Spinal cord (tissue), 10 donors: ENCODE results near the gene CSKMT. TPM values are rescaled to one million over a fixed set of nuclear protein-coding genes. Genes with fewer than 3 reads are reported as not detected.

Experiments
- DNase-seq, 6 donors: peaks; one replicate each; pipeline versions ENCODE4 v3.0.0 to v3.0.0-alpha.2; 2013 to 2015; ENCODE audit warnings: low spot score in 6 of 6, low read depth in 4 of 6
- H3K27ac ChIP-seq: one replicate; pipeline ENCODE4 v1.5.1; 2013; ENCODE audit warnings: low read depth, low read length, control low read depth
- H3K27me3 ChIP-seq: one replicate; pipeline ENCODE4 v1.6.1; 2013; ENCODE audit warnings: low read length; ENCODE audit not compliant: control insufficient read depth, insufficient read depth
- H3K36me3 ChIP-seq: one replicate; pipeline ENCODE4 v1.6.1; 2013; ENCODE audit warnings: low read length; ENCODE audit not compliant: control insufficient read depth, insufficient read depth
- H3K4me1 ChIP-seq: one replicate; pipeline ENCODE4 v1.6.1; 2013; ENCODE audit warnings: low read length; ENCODE audit not compliant: control insufficient read depth, insufficient read depth
- H3K4me3 ChIP-seq: one replicate; pipeline ENCODE4 v1.5.1; 2013; ENCODE audit warnings: low read depth, low read length, control low read depth
- H3K9me3 ChIP-seq: one replicate; pipeline ENCODE4 v1.6.1; 2013; ENCODE audit warnings: low read length; ENCODE audit not compliant: control insufficient read depth, insufficient read depth
- WGBS: methylation state at CpG from one replicate; pipeline ENCODE4 v1.1.5; 2013; ENCODE audit warnings: missing lambda C conversion rate; ENCODE audit not compliant: insufficient coverage; 5-methylcytosine and 5-hydroxymethylcytosine counted together
- polyA plus RNA-seq, 2 donors: library from polyadenylated mRNA; unstranded; fragments of 120-200 nt; gene quantifications; one replicate each; pipeline ENCODE4 v1.2.1, GENCODE V29; 2013; ENCODE audit not compliant: insufficient read length in 2 of 2
- total RNA-seq, 2 donors: library from RNA; depleted of rRNA in 1 of 2; stranded (reverse); fragments of 120-200 nt in 1 of 2; fragments of >200 nt in 1 of 2; gene quantifications; one replicate each; pipeline versions ENCODE4 v1.2.3 to v1.2.4, GENCODE V29; 2013 to 2014
- donor health status: healthy.

CSKMT gene
- total and polyA plus RNA-seq, 4 donors, result 6.0 to 13.7 (median 8.9) TPM

DNA sequence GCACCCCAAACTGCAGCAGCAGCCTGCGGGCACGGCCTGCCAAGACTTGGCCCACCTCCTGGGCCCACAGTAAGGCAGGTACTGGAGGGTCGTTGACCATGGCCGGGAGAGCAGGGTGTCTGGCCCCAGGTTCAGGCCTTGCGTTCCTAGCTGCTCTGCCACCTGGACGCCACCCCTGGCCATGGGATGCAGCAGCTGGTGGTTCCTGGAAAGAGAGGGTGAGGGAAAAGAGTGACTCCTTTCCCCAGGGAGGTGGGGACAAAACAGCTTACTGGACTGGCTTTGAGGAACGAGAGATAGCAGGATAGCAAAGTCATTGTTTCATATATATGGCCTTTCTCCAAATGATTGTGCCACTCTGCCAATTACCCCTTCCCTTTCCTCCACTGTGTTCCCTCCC is 40.3 kb downstream of the CSKMT start:
- peak overlapping the region; percentile 83 for H3K4me3 ChIP-seq
- H3K4me1 ChIP-seq, result peaks cover 44% of the 10 kb centered on the region
- DNase-seq, result no peak
- WGBS, result 41% methylated on average over 6 of the region's 7 CpGs
- peak overlapping the region; percentile 54 for H3K27ac ChIP-seq
- H3K36me3 ChIP-seq, result peaks cover 45% of the 10 kb centered on the region
- H3K9me3 ChIP-seq, result no peaks in the 10 kb centered on the region
- no peaks in the 10 kb centered on the region for H3K27me3 ChIP-seq

DNA sequence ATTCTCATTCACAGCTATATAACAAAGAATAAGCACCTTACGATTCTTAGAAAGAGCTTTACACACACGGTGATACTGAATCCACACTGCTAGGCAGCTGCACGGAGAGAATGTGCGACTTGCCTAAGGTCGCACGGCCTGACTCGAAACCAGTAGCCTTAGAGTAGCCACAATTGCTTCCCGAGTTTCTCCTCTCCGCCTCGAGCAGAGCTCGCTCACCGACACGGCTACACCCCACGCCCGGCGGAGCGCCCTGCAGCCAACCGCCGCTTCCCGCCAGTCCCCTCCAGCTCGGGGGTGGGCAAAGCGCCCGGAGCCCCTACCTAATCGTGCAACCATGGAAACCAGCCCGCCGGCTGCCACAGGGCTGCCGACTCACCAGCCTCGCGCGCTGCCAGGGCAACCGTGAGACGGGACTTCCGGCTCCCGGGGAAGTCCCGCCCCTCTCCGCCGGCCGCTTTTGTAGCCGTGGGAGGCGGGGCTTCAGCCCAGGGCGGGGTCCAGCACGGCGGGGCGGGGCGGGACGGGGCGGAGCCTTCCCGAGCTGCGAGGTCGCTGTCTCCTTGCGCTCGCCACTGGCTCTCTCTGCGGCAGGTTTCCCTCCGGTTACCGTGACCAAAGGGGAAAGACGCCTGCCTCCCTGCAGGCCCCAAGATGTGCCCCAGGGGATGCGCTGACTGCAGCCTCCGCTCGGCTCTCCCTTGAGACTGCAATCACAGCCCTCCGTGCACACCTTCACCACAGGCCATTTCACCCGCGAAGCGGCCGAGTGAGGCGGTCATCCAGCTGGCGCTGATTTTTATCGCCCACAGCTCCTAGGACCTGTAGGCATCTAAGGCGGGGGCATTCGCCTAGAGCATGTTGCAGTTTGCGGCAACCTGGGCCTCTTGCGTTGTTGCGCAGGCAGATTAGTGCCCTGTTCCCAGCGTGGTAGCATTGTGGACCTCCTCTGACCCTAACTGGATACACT is 41.1 kb downstream of the CSKMT start:
- Histone ChIP-seq H3K27ac (peak overlapping the region; percentile 98), H3K4me1 (peaks cover 47% of the 10 kb centered on the region), H3K4me3 (peak overlapping the region; percentile 83), H3K27me3 (no peaks in the 10 kb centered on the region), H3K9me3 (no peaks in the 10 kb centered on the region), H3K36me3 (peaks cover 46% of the 10 kb centered on the region)
- WGBS, result under 1% methylated on average over 73 of the region's 73 CpGs
- DNase-seq, result peak in 5 of 6 donors; percentile 90 to 98 (median 95)

DNA sequence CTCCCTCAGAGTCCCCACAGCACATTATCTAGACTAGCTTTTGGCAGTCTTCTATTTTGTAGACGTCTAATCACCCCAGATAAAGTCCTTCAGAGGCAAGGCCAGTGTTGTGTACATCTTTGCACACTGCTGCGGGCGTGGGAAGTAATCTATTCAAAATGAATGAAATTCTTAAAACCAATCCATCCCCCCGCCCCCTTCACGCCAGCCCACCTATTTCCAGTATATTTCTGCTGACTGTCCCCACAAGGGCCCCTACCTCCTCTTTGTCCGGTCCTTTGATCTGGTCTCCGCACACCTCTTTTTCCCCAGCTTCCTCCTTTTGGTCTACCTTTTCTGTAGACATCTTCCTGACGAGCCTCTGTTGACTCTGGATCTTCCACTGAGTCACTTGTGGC is 41.7 kb downstream of the CSKMT start:
- no peak for DNase-seq
- Histone ChIP-seq H3K4me3 (peak overlapping the region; percentile 83), H3K4me1 (peaks cover 47% of the 10 kb centered on the region), H3K27ac (peak overlapping the region; percentile 98), H3K9me3 (no peaks in the 10 kb centered on the region), H3K36me3 (peaks cover 48% of the 10 kb centered on the region), H3K27me3 (no peaks in the 10 kb centered on the region)
- 16% methylated on average over 5 of the region's 8 CpGs for WGBS

DNA sequence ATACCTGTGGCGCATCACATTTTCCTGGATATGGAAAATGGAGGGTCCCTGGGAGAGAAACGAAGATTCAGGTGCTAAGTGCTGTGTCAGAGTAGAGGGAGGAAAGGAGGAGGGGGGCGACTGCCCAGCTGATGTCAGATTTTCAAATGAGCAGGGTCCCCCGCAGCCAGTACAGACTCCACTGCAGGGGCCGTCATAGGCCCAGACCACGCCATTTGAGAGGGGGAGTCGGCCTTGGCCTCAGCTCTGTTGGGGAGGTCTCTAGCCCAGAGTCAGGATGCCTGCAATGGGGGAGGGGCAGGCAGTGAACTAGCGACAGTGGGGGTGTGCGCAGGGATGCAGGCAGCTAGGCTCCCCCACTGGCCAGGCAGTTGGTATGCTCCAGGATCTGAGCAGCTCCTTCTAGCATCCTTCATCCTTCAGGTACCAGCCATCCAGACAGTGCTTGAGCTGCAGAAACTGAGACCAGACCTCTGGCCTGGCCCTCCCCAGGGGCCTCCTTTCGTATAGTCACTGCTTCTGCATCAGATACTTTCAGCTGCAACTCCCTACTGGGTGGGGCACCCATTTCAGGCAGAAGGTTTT is 42.3 kb downstream of the CSKMT start, which contains the start of the genes BSCL2 and GNG3:
TSS of gene BSCL2 (minus strand) at position 148 of the 585 bp plus-strand sequence. CDS start 229 bp downstream, outside the sequence.
TSS of gene GNG3 (plus strand) at position 400 of the 585 bp plus-strand sequence. CDS start 620 bp downstream, outside the sequence.
- WGBS, result 27% methylated on average over 8 of the region's 10 CpGs
- Histone ChIP-seq H3K27ac (peak within 1 kb of the TSS; percentile 98), H3K9me3 (no peaks in the 10 kb centered on the region), H3K4me1 (peaks cover 47% of the 10 kb centered on the region), H3K4me3 (peak within 1 kb of the TSS; percentile 83), H3K36me3 (peaks cover 47% of the 10 kb centered on the region), H3K27me3 (no peaks in the 10 kb centered on the region)
- DNase-seq, result peak; percentile 77 to 100 (median 94)

DNA sequence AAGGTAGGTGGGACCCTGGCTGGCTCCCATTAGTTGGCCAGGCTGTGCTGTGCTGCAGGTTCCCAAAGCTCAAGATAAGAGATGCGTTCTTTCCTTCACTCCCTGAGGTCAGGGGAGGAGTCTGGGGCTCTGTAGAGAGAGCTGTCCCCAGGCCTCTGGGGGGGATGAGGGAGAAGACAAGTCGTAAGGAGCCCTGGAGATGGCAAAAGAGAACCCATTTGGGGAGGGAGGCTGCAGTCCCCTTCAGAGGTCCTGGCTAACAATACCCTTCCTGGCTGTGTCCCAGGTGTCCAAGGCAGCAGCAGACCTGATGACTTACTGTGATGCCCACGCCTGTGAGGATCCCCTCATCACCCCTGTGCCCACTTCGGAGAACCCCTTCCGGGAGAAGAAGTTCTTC is 43.3 kb downstream of the CSKMT start:
- 52% methylated on average over 4 of the region's 5 CpGs for WGBS
- Histone ChIP-seq H3K4me3 (peak overlapping the region; percentile 83), H3K27me3 (no peaks in the 10 kb centered on the region), H3K4me1 (peaks cover 47% of the 10 kb centered on the region), H3K36me3 (peaks cover 37% of the 10 kb centered on the region), H3K27ac (peak overlapping the region; percentile 98), H3K9me3 (no peaks in the 10 kb centered on the region)
- DNase-seq, result peak in 1 of 6 donors; percentile 26

DNA sequence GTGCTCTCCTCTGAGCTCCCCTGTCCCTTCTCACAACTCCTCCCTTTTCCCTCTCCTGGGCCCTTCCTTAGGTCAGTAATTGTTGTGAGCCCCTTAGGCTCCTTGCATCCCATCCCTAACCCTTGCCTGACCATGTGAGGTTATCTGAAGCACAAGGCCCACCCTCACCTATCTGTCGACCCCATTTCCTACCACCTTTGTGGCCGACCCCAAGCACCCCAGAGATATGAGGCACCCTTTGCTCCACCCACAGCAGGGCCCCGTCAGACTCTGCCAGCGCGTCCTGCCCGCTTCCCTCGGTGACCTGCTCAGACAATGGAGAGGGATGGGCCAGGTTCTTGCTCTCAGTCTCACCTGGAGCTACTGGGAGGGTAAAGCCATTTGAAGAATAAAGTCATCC is 43.7 kb downstream of the CSKMT start:
- peaks cover 47% of the 10 kb centered on the region for H3K4me1 ChIP-seq
- DNase-seq, result no peak
- H3K27me3 ChIP-seq, result no peaks in the 10 kb centered on the region
- peak overlapping the region; percentile 98 for H3K27ac ChIP-seq
- peaks cover 36% of the 10 kb centered on the region for H3K36me3 ChIP-seq
- WGBS, result 3% methylated on average over 6 of the region's 7 CpGs
- peak overlapping the region; percentile 83 for H3K4me3 ChIP-seq
- H3K9me3 ChIP-seq, result no peaks in the 10 kb centered on the region

DNA sequence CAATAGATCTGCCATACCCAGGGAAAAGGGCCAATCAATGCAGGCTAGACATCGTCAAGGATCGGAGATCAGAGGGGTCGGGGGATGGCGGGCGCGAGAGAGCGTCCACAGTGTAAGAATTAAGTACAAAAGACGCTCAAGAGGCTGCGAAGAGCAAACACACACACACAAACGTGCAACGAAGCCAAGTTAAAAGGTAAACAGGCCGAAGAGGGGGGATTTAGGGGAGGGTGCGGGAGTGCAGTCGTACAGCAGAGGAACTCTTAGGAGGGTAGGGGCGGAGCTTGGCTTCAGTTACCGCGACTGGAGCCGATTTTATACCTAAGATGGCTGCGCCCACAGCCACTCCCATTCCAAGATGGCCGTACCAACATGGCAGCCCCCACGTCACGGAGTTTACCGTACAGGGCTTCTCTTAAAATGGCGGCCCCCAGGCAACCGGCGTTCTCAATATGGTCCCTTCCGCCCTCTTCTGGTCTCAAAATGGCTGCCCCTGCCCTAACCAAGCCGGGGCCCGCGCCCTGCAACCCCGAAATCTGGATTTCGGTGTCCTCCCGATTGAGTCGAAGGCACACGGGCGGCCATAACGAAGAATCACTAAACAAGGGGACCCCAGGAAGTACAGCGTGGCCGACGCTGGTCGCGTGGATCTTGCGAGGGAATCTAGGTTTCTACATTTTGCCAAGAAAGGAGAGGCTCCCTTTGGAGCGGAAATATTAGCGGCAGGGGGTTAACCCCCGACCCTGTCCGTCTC is 44.3 kb downstream of the CSKMT start:
- 2% methylated on average over 43 of the region's 47 CpGs for WGBS
- H3K27ac ChIP-seq, result peak overlapping the region; percentile 98
- H3K9me3 ChIP-seq, result no peaks in the 10 kb centered on the region
- no peaks in the 10 kb centered on the region for H3K27me3 ChIP-seq
- peaks cover 37% of the 10 kb centered on the region for H3K36me3 ChIP-seq
- H3K4me3 ChIP-seq, result peak overlapping the region; percentile 83
- DNase-seq, result peak; percentile 90 to 100 (median 99)
- peaks cover 47% of the 10 kb centered on the region for H3K4me1 ChIP-seq

DNA sequence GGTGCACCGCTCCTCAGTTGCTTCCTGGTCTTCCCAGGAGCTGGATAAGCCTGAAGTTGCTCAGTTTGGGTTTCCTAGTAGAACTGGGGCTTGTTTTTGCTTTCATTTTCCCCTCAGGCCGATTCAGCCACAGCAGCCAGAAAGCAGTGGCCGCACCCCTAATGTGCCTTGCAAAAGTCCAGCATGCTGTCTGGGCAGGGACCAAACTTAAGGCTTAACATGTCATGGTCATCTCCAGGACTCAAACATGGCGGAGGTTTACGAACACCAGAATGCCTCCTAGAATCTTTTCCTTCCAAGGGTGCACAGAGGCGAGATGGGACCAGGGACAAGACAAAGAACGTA is 44.9 kb downstream of the CSKMT start:
- Histone ChIP-seq H3K36me3 (peaks cover 38% of the 10 kb centered on the region), H3K27me3 (no peaks in the 10 kb centered on the region), H3K4me3 (peak overlapping the region; percentile 83), H3K27ac (peak overlapping the region; percentile 98), H3K4me1 (peaks cover 46% of the 10 kb centered on the region), H3K9me3 (no peaks in the 10 kb centered on the region)
- 81% methylated on average over 5 of the region's 7 CpGs for WGBS
- no peak for DNase-seq

DNA sequence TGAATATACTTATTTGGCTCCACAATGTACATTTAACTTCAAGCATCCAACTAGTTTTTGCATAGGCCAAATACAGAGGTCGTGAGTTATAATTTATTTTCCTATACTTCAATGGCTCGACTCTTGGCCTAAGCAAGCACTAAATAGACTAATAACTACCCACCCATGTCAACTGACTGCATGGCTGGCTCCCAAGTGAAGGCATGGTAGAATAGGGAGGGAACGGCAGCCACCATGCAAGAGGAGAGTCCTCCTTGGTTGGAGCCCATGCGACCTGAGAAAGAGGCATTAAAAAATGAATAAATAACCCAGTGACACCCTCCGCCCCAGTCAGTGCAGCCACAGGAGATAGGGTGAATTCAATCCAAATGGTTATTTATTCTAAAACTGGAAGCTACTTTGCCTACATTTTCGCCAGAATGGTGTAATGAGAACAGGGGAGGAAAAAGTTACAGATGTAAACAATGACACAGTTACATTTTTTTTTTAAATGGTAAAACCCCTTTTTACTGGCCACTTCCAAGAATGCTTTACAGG is 47.2 kb downstream of the CSKMT start:
- WGBS, result 100% methylated on average over 2 of the region's 6 CpGs
- Histone ChIP-seq H3K27ac (no peak overlapping the region), H3K4me3 (no peak overlapping the region), H3K4me1 (peaks cover 28% of the 10 kb centered on the region), H3K9me3 (no peaks in the 10 kb centered on the region), H3K27me3 (no peaks in the 10 kb centered on the region), H3K36me3 (peaks cover 48% of the 10 kb centered on the region)
- DNase-seq, result no peak
